Midbrain (tissue), 1 donor: ENCODE measurements around the gene HEXIM1.

Experiments
- DNase-seq: peaks from one replicate; lab custom pipeline; 2025; lab: John Stamatoyannopoulos, UW

Gene HEXIM1, protein sequence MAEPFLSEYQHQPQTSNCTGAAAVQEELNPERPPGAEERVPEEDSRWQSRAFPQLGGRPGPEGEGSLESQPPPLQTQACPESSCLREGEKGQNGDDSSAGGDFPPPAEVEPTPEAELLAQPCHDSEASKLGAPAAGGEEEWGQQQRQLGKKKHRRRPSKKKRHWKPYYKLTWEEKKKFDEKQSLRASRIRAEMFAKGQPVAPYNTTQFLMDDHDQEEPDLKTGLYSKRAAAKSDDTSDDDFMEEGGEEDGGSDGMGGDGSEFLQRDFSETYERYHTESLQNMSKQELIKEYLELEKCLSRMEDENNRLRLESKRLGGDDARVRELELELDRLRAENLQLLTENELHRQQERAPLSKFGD

DNA sequence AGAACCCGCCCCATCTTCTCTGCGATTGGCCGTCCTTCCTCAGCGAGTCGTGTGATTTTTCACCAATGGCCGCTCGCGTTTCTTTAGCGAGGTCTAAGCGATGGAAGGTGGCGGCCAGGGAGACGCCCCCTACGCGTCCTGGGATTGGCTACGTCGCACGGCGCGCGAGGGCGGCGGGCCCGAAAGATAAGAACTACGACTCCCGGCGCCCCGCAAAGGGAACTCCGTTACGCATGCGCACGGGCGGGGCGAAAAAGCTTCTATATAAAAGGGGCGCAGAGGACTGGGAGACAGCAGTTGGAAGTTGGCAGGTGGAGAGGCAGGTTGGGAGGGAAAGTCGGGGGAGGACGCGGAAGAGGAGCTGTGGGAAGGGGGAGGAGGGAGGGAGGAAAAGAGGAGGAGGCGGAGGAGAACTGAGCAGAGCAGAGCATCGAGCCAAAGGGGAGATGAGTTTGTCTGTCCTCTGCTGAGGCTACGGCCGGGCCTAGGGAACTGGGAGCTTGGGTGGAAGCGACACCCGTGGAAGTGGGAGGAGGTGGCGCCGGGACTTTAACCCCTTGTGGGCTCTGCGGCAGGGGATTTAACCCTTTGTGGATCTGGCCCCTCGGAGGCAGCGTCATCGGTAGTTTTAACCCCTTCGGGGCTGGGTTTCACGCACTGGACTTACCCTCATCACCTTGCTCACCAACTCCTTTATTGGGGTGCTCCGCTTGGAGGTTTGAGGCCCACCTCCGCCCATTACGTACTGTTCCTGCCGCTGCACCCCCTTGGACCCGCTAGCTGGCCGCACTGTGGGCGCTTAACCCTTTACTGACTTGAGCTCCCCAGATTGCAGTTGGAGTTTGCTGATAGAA lies at the start of gene HEXIM1:
HEXIM1 (plus strand) TSS at position 293 of the 854 bp plus-strand sequence. CDS start 716 bp downstream, outside the sequence.
- DNase-seq: peak; percentile 100

DNA sequence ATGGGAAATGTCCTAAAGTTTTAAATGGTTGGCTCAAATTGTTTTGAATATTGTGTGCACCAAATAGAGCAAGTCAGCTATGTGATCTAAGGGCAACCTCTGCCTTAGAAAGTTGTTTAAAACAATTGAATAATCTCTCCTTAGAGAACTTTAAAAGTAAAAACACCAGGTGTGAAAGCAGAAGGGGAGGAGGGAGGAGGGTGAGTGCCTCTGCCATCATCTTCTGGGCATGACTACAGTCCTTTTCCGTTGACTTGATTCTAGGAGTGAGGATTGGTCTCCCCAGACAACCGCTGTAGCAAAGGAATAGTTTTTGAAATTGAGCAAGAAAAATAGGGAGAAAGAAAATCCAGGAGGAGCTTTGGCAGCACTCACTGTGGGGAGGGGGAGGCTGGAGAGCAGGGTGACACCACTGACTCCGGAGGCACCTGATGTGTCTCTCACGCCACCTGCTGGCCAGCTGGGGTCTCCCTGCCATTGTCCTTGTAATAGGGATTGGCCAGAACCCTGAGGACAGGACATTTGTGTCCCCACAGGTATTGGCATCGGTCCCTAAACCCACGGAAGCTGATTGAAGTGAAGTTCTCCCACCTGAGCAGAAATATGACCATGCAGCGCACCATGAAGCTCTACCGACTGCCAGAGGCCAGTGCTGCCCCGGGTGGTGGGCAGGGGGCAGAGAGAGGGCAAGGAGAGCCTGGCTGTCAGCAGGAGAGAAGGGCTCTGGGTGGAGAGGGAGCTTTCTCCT lies 49.2 kb upstream of the HEXIM1 start:
- peak; percentile 82 for DNase-seq

DNA sequence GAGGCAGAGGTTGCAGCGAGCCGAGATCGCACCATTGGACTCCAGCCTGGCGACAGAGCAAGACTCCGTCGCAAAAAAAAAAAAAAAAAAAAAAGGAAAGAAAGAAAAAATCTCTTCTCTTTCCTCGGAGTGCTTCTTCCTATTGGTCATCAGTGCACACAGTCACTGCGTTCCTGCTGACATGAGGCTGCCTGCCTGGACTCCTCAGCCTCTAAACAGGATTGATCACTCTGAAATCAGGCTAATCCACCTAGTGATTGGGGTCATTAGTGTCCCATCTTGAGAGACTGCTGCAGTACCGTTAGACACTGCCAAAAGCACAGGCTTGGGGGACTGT lies 46.8 kb upstream of the HEXIM1 start:
- no peak for DNase-seq

DNA sequence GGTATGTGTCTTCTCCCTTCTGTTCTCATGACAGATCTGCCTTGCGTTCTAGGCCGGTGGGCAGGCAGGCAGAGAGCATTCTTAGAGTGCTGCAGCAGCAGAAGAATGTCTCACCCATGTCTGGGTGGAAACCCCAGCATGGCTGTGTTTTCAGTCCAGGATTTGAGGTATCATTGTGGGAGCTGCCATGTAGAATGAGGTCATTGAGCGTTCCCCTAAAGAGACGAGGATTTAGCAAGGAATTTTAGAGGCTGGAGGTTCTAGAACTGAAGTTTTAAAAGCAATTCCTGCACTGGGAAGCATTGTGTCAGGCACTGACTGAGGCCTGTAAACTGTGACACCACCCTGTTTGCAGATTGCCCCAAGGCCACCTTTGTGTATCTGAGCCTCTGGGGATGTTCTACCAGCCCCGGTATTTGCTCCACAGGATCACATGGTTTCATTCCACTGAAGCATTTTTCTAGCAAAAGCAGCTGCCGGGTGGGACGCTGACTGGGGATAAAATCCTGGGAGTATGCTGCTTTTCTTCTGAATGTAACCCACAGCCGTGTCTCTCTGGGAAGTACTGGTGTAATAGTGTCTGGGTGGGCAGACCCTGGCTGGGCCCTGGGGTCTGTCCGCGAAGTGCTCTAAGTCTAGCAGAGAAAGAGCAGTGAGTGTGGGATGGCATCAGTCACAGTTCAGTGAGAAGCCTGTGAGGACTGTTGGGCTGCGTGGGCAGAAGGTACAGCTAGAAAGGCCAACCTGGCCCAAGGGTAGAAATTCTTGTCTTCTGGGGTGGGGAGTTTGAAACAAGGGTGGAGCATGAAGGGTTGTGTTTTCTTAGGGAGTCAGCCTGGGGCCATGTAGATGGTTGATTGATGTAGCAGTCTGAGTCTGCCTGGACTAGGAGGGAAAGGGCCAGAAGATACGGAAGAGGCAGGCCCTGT lies 46.1 kb upstream of the HEXIM1 start:
- DNase-seq: no peak

DNA sequence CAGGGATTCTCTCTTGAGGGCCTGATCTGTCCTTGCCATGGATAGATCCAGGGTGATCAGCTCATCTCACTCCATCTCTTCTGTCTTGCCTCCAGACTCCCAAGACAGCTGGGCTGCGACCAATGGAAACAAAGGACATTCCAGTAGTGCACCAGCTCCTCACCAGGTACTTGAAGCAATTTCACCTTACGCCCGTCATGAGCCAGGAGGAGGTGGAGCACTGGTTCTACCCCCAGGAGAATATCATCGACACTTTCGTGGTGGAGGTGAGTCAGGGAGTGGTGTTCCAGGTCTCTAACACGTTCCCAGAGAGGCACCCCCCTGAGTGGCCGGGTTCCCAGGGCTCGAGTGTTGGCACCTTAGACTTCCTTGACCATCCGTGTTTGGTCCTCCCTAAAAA lies 45.4 kb upstream of the HEXIM1 start:
- DNase-seq: no peak

DNA sequence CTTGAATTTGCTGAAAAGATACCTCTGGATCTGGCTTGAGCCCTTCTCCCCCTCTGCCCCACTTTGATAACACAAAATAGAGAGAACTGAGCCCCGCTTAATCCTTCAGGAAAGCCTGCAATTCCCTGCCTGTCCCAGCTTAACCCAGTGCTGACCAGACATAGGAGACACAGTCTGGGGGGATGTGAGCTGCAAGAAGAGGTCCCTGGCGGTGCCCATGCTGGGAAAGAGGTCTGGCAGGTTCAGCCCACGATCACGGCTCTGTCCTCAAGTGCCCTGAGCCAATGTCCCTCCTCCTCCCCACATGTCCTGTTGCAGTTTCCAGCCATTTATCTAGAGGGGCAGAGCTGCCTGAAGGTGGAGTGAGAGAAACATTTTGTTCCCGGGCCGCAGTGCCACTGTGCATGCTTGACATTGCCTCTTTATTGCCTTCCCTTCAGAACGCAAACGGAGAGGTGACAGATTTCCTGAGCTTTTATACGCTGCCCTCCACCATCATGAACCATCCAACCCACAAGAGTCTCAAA lies 44.9 kb upstream of the HEXIM1 start:
- no peak for DNase-seq

DNA sequence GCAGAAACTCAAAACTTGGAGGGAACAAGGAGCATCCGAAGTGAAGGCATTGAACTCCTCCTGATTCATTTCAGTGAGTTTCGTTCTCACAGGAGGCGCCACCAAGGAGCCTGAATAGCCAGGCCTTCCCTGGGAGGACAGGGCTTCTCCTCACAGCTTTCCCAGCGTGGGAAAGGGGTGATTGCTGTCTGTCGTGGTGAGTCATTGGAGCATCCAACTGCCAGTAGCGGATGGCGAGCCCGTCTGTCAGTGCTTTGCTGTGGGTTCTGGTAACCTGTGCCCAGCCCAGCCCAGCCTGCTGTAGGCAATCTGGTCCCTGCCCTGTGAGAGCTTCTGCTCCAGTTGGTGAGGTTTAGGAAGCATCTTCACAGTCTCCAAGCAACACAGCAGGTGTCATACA lies 44.2 kb upstream of the HEXIM1 start:
- DNase-seq: no peak

DNA sequence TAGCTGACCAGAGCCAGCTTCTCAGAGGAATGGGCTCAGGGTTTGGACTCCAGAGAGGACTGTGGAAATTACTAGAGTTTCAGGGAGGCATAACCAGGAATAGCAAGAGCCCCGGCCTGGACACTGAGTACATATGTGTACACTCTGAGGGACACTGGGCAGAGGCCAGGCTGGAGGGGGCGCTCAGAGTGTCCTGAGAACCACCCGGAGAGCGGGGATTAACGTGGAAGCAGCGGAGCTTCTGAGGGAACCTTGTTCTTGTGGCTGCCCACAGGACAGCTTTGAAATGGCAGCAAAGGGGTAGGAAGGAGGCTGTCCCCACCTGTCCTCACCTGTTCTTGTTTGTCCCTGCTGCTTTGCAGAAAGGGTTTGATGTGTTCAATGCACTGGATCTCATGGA lies 43.8 kb upstream of the HEXIM1 start:
- no peak for DNase-seq

DNA sequence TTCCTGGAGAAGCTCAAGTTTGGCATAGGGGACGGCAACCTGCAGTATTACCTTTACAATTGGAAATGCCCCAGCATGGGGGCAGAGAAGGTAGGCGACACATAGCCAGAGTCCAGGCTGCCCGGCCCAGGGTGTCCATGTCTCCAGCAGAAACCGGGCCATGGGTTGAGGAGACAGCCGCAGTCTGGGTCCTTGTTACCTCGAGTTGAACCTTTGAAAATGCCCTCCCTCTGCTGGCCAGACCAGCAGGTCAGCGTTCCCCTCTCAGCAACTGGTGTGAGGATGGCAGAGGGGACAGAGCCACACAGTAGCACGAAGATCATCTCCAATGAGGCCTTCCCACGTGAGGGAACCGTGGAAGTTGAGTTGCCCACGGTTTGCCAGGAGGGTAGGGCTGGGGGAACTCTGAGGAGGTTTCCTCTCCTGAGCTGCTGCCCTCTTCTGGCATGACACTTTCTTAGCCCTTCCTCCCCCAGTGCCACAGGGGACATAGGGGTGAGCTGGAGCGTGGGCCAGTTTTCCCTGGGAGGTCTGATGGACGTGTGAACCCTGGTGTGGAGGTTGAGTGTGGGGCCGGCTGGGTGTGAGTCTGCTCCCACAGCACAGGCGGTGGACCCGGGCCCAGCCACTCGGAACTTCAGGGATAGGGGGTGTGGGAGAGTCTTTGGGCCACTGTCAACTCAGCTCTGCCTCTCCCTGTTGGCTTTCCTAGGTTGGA lies 43.2 kb upstream of the HEXIM1 start:
- no peak for DNase-seq

DNA sequence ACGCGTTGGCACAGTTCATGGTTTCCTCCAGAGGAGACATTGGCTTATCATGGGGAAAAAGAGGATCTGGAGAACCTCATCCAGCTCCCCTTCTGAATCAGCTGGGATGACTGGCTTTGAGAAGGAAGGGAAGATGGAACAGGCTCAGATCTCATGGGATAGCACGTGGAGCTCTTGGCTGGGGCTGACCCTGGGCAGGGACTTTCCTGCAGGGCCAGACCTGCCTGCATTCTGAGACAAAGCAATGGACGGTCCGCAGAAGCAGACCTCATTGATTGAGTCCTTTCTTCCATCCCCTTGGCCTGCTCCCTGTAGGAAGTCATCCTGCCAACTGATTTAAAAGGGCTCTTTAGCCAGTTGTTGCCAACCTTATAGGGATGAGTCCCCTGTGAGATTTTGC lies 42.2 kb upstream of the HEXIM1 start:
- DNase-seq: no peak

DNA sequence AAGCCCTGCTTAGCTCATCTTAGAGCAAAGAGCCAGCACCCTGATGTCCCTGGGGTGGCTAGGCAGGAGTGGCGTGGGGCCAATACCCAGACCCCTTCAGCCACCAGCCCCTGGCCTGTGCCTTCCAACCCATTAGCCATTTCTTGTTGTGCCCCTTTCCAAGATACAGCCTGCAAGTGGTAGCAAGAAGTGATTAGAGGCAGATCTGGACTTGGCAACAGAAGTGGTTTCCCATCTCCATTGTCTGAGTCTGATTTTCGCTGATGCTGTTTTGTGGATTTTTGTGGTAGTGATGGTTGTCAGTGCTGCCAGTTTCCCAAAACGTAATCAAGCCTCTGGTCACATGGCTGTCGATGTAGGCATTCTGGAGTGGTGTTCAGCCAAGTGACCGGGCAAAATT lies 41.7 kb upstream of the HEXIM1 start:
- no peak for DNase-seq

DNA sequence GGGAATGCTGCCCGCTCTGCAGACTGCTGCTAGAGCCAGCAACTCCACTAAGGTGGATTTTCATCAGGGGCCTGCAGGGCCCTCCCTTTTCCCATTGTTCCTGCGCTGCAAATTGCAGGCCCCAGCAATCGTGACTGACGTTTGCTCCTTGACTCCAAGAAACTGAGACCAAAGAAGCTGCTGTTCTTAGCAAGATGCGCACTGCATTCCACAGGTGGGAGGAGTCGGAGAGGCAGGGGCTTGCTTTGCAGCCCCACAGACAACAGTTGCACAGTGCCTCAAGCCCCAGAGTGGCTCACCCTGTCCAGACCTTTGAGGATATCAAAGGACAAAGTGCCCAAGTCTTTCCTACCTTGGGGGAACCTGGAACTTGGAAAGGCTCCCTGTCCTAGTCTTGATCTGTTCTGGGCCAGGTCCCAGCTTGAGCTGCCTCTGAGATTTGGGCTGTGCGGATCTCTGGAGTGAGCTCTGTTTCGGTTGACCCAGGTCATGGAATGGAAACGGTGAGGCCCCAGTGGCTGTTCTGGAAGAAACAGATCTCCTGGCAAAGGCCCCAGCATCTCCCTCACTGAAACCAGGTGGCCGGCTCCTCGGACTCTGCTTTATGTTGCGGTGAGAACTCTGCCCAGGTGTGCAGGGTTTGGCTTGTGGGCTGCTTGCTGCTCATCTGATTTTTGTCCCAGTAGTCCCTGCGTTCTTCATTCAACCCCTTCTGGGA lies 40.8 kb upstream of the HEXIM1 start:
- no peak for DNase-seq

DNA sequence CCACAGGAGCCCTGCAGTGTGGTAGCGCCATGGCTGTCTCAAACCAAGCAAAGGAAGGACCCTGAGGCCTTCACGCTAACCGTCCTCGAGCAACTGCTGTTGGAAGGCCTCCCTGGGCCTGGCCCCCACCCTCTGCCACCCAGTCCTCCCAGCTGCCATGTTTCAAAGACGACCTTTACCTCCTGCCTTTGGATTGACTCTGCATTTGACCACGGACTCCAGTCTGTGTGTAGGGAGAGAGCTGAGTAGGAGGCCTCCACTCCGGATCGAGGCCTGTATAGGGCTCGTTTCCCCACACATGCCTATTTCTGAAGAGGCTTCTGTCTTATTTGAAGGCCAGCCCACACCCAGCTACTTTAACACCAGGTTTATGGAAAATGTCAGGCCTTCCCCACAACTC lies 40.2 kb upstream of the HEXIM1 start:
- no peak for DNase-seq

DNA sequence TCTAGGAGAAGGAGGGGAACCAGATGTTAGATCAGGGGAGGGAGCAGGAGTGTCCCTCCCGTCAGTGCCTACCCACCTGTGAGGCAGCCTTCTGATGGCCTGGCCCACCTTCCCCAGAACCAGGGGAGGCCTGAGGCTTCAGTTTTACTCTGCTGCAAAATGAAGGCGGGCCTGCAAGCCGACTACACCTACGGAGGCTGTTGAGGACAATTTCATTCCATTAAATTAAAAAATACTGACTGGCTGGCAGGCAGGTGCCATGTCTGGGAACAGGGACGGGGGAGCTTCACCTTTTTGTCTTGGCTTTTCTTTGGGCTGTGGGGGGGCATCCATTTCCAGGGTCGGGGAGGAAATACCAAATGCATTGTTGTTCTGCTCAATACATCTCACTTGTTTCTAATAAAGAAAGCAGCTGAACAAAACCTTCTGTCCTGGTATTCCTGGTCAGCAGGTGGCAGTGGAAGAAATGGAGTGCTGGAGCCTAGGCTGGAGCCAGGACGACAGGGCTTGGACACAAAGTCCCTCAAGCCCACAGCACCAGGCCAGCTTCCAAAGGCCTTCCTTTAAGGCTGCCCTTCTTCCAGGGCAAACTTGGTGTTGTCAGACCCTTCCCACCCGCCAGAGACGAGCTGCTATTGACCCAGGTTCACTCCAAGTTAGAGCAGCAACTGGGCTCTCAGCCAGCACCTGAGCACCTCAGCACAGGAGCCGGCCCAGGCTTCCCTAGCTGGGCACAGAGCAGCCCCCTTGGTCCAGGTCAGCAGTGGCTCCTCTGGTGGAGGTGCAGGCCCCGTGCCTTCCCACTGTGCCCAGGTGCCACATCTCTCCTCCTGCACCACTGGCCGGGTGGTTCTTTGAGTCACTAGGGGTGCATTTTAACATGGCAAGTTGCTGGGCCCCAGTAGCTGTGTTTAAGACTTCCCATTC lies 39.4 kb upstream of the HEXIM1 start:
- no peak for DNase-seq

DNA sequence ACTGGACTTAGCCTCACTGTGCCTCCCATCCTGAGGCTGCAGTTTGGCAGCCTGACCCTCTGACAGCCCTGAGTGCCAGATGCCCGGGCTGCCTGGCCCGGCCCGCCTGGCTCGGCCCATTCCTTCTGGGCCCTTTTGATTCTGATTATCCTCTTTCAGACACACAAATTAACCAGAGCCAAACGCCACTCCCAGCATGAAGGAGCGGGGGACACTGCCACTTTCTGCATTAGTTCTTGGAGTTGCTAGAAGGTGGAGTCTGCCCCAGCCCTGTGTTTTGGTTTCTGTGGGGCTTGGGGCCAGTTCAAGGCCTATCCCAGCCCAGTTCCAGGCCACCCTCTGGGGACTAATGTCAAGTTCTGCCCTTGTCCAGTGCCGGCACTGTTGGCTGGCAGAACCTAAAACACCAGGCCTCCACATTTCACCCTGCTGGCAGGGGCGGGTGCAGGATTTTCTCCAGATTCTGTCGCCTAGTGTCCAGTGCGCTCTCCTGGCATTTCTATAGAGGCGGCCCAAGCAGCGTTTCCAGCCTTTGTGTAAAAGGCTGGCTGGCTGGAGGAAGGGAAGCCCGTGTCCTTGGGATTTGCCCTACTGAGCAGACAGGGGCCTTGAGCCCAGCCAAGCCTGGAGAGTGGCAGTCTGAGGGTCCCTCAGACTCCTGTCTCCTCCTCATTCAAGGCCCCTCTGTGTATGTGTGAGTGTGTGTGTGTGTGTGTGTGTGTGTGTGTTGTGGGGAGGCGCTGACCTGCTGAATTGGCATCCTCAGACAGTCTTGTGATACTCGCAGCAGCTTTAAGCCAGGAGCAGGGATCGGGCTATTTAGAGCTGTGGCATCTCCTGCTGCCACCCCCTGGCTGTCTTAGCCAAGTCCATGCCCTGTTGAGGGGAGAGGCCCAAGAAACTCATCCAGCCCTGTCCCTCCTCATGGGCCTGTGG lies 37.3 kb upstream of the HEXIM1 start:
- peak; percentile 76 for DNase-seq

DNA sequence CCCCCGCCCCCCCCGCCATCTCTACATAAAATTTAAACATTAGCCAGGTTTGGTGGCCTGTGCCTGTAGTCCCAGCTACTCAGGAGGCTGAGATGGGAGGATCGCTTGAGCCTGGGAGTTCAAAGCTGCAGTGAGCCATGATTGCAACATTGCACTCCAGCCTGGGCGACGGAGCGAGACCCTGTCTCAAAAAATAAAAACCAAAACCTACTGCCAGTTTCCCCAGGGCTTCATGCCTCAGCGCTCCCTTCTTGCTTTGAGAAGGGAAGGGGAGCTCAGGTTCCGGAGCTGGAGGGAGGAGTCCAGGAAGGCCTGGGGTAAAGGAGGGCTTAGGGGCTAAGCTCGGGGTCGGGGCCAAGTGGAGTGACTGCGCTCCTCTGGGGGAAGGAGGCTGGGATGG lies 36.4 kb upstream of the HEXIM1 start:
- DNase-seq: no peak

DNA sequence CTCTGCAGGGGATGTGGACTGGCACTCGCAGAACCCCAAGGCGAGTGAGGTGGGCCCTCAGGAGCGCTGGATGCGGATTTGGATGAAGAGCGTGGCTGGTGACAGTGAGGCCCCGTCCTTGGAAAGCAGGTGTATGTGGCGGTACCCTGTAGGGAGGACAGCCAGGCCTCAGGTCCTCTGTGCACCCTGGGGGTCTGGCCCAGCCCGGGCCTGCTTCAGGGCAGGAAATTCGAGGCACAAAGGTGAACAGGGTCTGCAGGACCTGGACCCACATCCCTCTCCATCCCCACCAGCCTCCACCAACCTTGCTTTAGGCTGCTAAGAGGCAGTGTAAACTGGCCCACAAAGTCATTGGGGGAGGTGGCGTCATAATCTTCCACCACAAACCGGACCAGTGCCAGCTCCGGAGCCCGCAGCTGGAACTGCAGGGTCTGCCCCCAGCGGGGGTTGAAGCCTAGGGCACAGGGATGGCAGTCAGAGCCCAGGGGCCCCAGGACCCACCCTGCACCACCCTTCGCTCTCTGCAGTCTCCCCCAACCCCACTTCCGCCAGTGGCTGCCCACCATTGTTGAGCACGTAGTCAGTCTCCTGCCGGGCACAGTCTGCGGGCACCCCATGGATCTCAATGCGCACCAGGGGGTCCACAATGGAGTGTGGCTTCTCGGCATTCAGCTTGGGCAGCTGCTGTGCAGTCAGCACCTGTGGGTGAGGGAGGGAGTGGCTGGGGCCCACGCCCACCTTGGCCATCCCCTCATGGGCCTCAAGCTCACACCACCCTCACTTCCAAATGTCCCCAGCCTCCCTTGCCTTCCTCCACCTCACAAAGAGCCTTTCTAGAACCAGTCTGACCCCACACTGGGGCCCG lies 35.5 kb upstream of the HEXIM1 start:
- DNase-seq: no peak
